ENCODE data around the gene EIF3M. TPM values are rescaled to one million over a fixed set of nuclear protein-coding genes. Genes with fewer than 3 reads are reported as not detected.

The EIF3M gene
- total and polyA plus RNA-seq, 7 donors, result 135 to 435 (median 197) TPM

- Histone ChIP-seq H3K36me3 (ENCODE audit: insufficient read depth in 1 of 2, low read depth in 1 of 2) (no peaks in the 10 kb centered on the region), H3K27me3 (ENCODE audit: insufficient read depth in 3 of 3, low read length in 2 of 3) (no peaks in the 10 kb centered on the region), H3K4me3 (no peak overlapping the region), H3K27ac (no peak overlapping the region), H3K9me3 (no peaks in the 10 kb centered on the region), H3K4me1 (no peaks in the 10 kb centered on the region)
- ATAC-seq (no peak), DNase-seq (no peak)
- TF ChIP-seq CTCF (IDR thresholded peaks at IDR 0.05), result no peak
- intact Hi-C loops (cut with DNase I), result no loop called here
Measured at GRCh38 chr11:32615422-32615821, 31.8 kb downstream of the EIF3M start.

- Histone ChIP-seq H3K36me3 (ENCODE audit: insufficient read depth in 1 of 2, low read depth in 1 of 2) (no peaks in the 10 kb centered on the region), H3K27me3 (ENCODE audit: insufficient read depth in 3 of 3, low read length in 2 of 3) (no peaks in the 10 kb centered on the region), H3K27ac (no peak overlapping the region), H3K9me3 (no peaks in the 10 kb centered on the region), H3K4me3 (no peak overlapping the region), H3K4me1 (no peaks in the 10 kb centered on the region)
- no peak for DNase-seq
- no peak for ATAC-seq
- WGBS, 3 donors, result 80 to 85% (median 81%) methylated on average over 4 of the region's 4 CpGs
- TF ChIP-seq CTCF (IDR thresholded peaks at IDR 0.05), result no peak
- intact Hi-C loops (cut with DNase I), result no loop called here
Measured at GRCh38 chr11:32616903-32617302, 33.3 kb downstream of the EIF3M start.

GRCh38 chr11:32630844-32631243, 47.2 kb downstream of the EIF3M start:
- Histone ChIP-seq H3K4me3 (no peak overlapping the region), H3K27me3 (ENCODE audit: insufficient read depth in 3 of 3, low read length in 2 of 3) (no peaks in the 10 kb centered on the region), H3K9me3 (no peaks in the 10 kb centered on the region), H3K4me1 (no peaks in the 10 kb centered on the region), H3K27ac (no peak overlapping the region), H3K36me3 (ENCODE audit: insufficient read depth in 1 of 2, low read depth in 1 of 2) (no peaks in the 10 kb centered on the region)
- no peak for TF ChIP-seq CTCF (IDR thresholded peaks at IDR 0.05)
- ATAC-seq (no peak), DNase-seq (no peak)
- intact Hi-C loops (cut with DNase I), result no loop called here

- H3K27me3 ChIP-seq (ENCODE audit: insufficient read depth in 3 of 3, low read length in 2 of 3), result no peaks in the 10 kb centered on the region
- no peak for ATAC-seq
- no peaks in the 10 kb centered on the region for H3K36me3 ChIP-seq (ENCODE audit: insufficient read depth in 1 of 2, low read depth in 1 of 2)
- no peaks in the 10 kb centered on the region for H3K4me1 ChIP-seq
- DNase-seq, result no peak
- H3K27ac ChIP-seq, result no peak overlapping the region
- TF ChIP-seq CTCF (IDR thresholded peaks at IDR 0.05), result no peak
- no peak overlapping the region for H3K4me3 ChIP-seq
- H3K9me3 ChIP-seq, result no peaks in the 10 kb centered on the region
- intact Hi-C loops (cut with DNase I), result no loop called here
- 80 to 81% (median 80%) methylated on average over 2 of the region's 2 CpGs for WGBS, 3 donors
Measured at GRCh38 chr11:32635819-32636218, 52.2 kb downstream of the EIF3M start.

- ATAC-seq, result no peak
- intact Hi-C loops (cut with DNase I), result no loop called here
- TF ChIP-seq CTCF (IDR thresholded peaks at IDR 0.05), result no peak
Measured at GRCh38 chr11:32641361-32641760, 57.7 kb downstream of the EIF3M start.

More at GRCh38 chr11:32641361-32641760, 57.7 kb downstream of the EIF3M start:
- no peak for DNase-seq
- Histone ChIP-seq H3K27ac (no peak overlapping the region), H3K9me3 (no peaks in the 10 kb centered on the region), H3K27me3 (ENCODE audit: insufficient read depth in 3 of 3, low read length in 2 of 3) (peaks cover 0 to 3% (median 0%) of the 10 kb centered on the region in 3 donors), H3K36me3 (ENCODE audit: insufficient read depth in 1 of 2, low read depth in 1 of 2) (no peaks in the 10 kb centered on the region), H3K4me3 (no peak overlapping the region), H3K4me1 (no peaks in the 10 kb centered on the region)
